Stomach (tissue), 4 donors: ENCODE data around the gene TPRG1.

ENCODE experiments used
- CTCF ChIP-seq, 7 experiments: fragments of 450-650 bp in 4 of 7; fragments of 200-600 bp in 3 of 7; sonication (generic) in 3 of 7; IDR thresholded peaks; one replicate each; pipeline ENCODE4 v1.5.1; 2016 to 2019; ENCODE audit warnings: antibody characterized with exemption in 7 of 7, control low read depth in 2 of 7, mild to moderate bottlenecking in 1 of 7
- EP300 ChIP-seq: sonication (generic); formaldehyde crosslinking; IDR thresholded peaks from one replicate; pipeline ENCODE4 v1.6.1; 2017; ENCODE audit warnings: antibody characterized with exemption
- POLR2A ChIP-seq, 4 donors: fragments of 450-650 bp; IDR thresholded peaks; one replicate each; pipeline ENCODE4 v1.6.1; 2016; ENCODE audit warnings: antibody characterized with exemption in 4 of 4, control low read depth in 2 of 4, mild to moderate bottlenecking in 1 of 4, moderate library complexity in 1 of 4

DNA sequence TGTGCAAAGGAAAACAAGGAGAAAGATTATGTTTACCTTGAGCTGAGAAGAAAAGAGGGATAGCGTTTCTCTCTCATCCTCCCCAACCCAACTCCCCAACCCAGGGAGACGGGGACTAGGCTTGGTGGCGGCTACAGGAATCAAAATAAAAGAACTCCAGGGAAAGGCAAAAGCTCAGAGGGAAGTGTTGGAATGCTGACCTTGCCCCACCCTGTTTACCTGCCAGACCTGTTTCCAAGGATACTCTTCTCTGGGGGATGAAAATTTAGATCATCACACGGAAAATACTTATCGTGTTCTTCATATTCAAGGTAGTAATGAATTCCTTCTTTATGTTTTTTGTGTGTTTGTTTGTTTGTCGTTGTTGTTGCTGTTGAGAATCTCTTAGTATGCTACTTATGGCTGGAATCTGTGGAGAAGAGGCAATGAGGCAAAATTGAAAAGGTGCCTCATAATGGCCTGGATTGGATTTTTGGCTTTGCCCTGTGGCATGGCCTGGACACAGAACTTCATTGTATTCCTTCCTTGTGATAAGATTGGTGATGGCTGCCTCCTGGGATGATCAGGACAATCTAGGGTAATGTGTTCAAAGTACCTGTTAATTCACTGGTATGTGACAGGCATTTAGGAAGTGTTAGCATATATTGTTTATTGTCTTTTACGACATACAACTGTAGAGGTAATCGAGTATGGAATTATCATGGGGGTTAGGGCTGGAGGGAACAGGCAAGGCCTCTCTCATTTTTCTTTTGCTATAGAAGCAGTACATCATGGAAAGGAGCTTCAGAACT is 11.1 kb upstream of the TPRG1 start:
- TF ChIP-seq POLR2A (IDR thresholded peaks at IDR 0.05) (no peak), CTCF (IDR thresholded peaks at IDR 0.05) (no peak), EP300 (no peak)
